ENCODE measurements around the gene BMP7.

The BMP7 gene

GRCh38 chr20:57170343-57170742 is 96.1 kb downstream of the BMP7 start:
- TF ChIP-seq ZNF544 (tag by site-specific recombination; IDR thresholded peaks at IDR 0.05), result no peak
- no peak for TF ChIP-seq INSM2 (tag by site-specific recombination; IDR thresholded peaks at IDR 0.05)
- TF ChIP-seq KLF9 (tag by site-specific recombination; IDR thresholded peaks at IDR 0.05; ENCODE audit: low read depth), result peak; percentile 21; the same call in 1 of the 2 replicates
- TF ChIP-seq ZNF10 (tag by site-specific recombination; IDR thresholded peaks at IDR 0.05), result no peak
- POLR2A ChIA-PET, result no interaction called here
- no peaks in the 10 kb centered on the region for H3K9me3 ChIP-seq (ENCODE audit: control insufficient read depth, insufficient read depth, low read depth, low read length)
- no peak overlapping the region for H3K4me3 ChIP-seq (ENCODE audit: low read depth, low read length)
- peaks cover 0 to 36% of the 10 kb centered on the region in 2 experiments; a peak in 2 of 3 replicates for H3K36me3 ChIP-seq (ENCODE audit: control insufficient read depth in 2 of 2, insufficient read depth in 1 of 2, low read length in 2 of 2)
- peaks cover 3% of the 10 kb centered on the region; the same call in 1 of the 2 replicates for H3K4me1 ChIP-seq (ENCODE audit: control insufficient read depth, insufficient read depth, low read length)
- CTCF ChIA-PET, result no interaction called here
- no peak overlapping the region for H3K27ac ChIP-seq (ENCODE audit: extremely low read depth, low read depth, low read length)

- ChIA-PET CTCF (no interaction called here), POLR2A (no interaction called here)
- H3K36me3 ChIP-seq (ENCODE audit: control insufficient read depth in 2 of 2, insufficient read depth in 1 of 2, low read length in 2 of 2), result peaks cover 0 to 36% of the 10 kb centered on the region in 2 experiments; a peak in 2 of 3 replicates
These were observed 97.3 kb downstream of the BMP7 start for GRCh38 chr20:57169162-57169561.

GRCh38 chr20:57167971-57168701 is 98.3 kb downstream of the BMP7 start:
- Histone ChIP-seq H3K27ac (ENCODE audit: extremely low read depth, low read depth, low read length) (no peak overlapping the region), H3K4me1 (ENCODE audit: control insufficient read depth, insufficient read depth, low read length) (peaks cover 3% of the 10 kb centered on the region; the same call in 1 of the 2 replicates), H3K4me3 (ENCODE audit: low read depth, low read length) (no peak overlapping the region), H3K9me3 (ENCODE audit: control insufficient read depth, insufficient read depth, low read depth, low read length) (no peaks in the 10 kb centered on the region), H3K36me3 (ENCODE audit: control insufficient read depth in 2 of 2, insufficient read depth in 1 of 2, low read length in 2 of 2) (peaks cover 0 to 35% of the 10 kb centered on the region in 2 experiments; a peak in 2 of 3 replicates)
- POLR2A ChIA-PET, result no interaction called here
- CTCF ChIA-PET, result interaction anchor here (0.6 kb wide), 1 partner anchor 1461 kb away, joined by 5 read pairs; no protein-coding TSS in a partner anchor
- TF ChIP-seq ZNF248 (tag by site-specific recombination; IDR thresholded peaks at IDR 0.05), result no peak
- TF ChIP-seq PBX3 (CRISPR knock-in tag; IDR thresholded peaks at IDR 0.05), result no peak
- TF ChIP-seq ZNF133 (tag by site-specific recombination; IDR thresholded peaks at IDR 0.05), result no peak
- no peak for TF ChIP-seq ZNF791 (tag by site-specific recombination; IDR thresholded peaks at IDR 0.05)
- no peak for TF ChIP-seq ZNF362 (tag by site-specific recombination; IDR thresholded peaks at IDR 0.05)
- no peak for TF ChIP-seq MZF1 (tag by site-specific recombination; IDR thresholded peaks at IDR 0.05; ENCODE audit: borderline replicate concordance)
- TF ChIP-seq KLF8 (tag by site-specific recombination; IDR thresholded peaks at IDR 0.05), result peak; percentile 19; the same call in 1 of the 2 replicates
- TF ChIP-seq ZNF391 (tag by site-specific recombination; IDR thresholded peaks at IDR 0.05; ENCODE audit: borderline replicate concordance, low read depth), result no peak
- peak; percentile 41; the same call in 1 of the 2 replicates for TF ChIP-seq GLI2 (tag by site-specific recombination; IDR thresholded peaks at IDR 0.05; ENCODE audit: borderline replicate concordance, low read depth)
- TF ChIP-seq ZFP37 (tag by site-specific recombination; IDR thresholded peaks at IDR 0.05), result no peak
- no peak for TF ChIP-seq ELK4 (IDR thresholded peaks at IDR 0.05; ENCODE audit: borderline replicate concordance, low read depth, low read length)
- 0 out of 2 replicates have a peak, but pooled peaks have one; percentile 35 for TF ChIP-seq ZNF76 (tag by site-specific recombination; IDR thresholded peaks at IDR 0.05; ENCODE audit: borderline replicate concordance, low read depth)
- no peak for TF ChIP-seq YY1 (tag by site-specific recombination; IDR thresholded peaks at IDR 0.05)
- TF ChIP-seq PRDM10 (tag by site-specific recombination; IDR thresholded peaks at IDR 0.05), result no peak
- TF ChIP-seq GLIS2 (tag by site-specific recombination; IDR thresholded peaks at IDR 0.05), result no peak
- TF ChIP-seq ZNF707 (tag by site-specific recombination; IDR thresholded peaks at IDR 0.05), result no peak

More at GRCh38 chr20:57169162-57169561, 97.3 kb downstream of the BMP7 start:
- no peak overlapping the region for H3K4me3 ChIP-seq (ENCODE audit: low read depth, low read length)
- H3K9me3 ChIP-seq (ENCODE audit: control insufficient read depth, insufficient read depth, low read depth, low read length), result no peaks in the 10 kb centered on the region
- no peak overlapping the region for H3K27ac ChIP-seq (ENCODE audit: extremely low read depth, low read depth, low read length)
- TF ChIP-seq WT1 (tag by site-specific recombination; IDR thresholded peaks at IDR 0.05) (no peak), ZNF311 (tag by site-specific recombination; IDR thresholded peaks at IDR 0.05; ENCODE audit: borderline replicate concordance) (no peak), ZNF426 (tag by site-specific recombination; IDR thresholded peaks at IDR 0.05) (0 out of 2 replicates have a peak, but pooled peaks have one; percentile 3), ZNF302 (tag by site-specific recombination; IDR thresholded peaks at IDR 0.05; ENCODE audit: low read depth) (no peak)
- H3K4me1 ChIP-seq (ENCODE audit: control insufficient read depth, insufficient read depth, low read length), result peaks cover 3% of the 10 kb centered on the region; the same call in 1 of the 2 replicates
